ENCODE results near the gene CPTP.

The CPTP gene

GRCh38 chr1:1371746-1372711 lies 47.4 kb downstream of the CPTP start:
- Histone ChIP-seq H3K18ac (ENCODE audit: low read length) (no peak overlapping the region), H4K8ac (ENCODE audit: low read depth, low read length) (no peak overlapping the region), H3K36me3 (ENCODE audit: control insufficient read depth, insufficient read depth, low read length) (no peaks in the 10 kb centered on the region), H4K5ac (ENCODE audit: low read length) (no peak overlapping the region), H3K27ac (ENCODE audit: low read depth, low read length) (no peak overlapping the region), H3K23ac (ENCODE audit: low read length) (no peak overlapping the region), H3K4me2 (ENCODE audit: low read length) (no peak overlapping the region), H3K4me1 (ENCODE audit: control insufficient read depth, low read depth, low read length) (no peaks in the 10 kb centered on the region), H3K56ac (ENCODE audit: low read length) (peak overlapping the region; percentile 56), H3K79me2 (ENCODE audit: control insufficient read depth, insufficient read depth, low read length) (peaks cover 10% of the 10 kb centered on the region), H3K4me3 (ENCODE audit: low read length) (no peak overlapping the region), H3K4ac (ENCODE audit: low read depth, low read length) (no peak overlapping the region), H3K79me1 (ENCODE audit: low read length) (peaks cover 7% of the 10 kb centered on the region), H2AK5ac (ENCODE audit: low read length) (no peak overlapping the region), H3K27me3 (ENCODE audit: insufficient read depth, low read length, poor library complexity) (no peaks in the 10 kb centered on the region), H2BK5ac (ENCODE audit: low read length) (no peak overlapping the region), H2BK15ac (replicated peaks; ENCODE audit: low read depth) (no peak overlapping the region), H3K9ac (ENCODE audit: low read length) (no peak overlapping the region), H2BK120ac (ENCODE audit: low read depth, low read length) (no peak overlapping the region)
- no CpG with 5 or more reads among the region's 26 CpGs for WGBS (ENCODE audit: extremely low coverage, insufficient coverage, low lambda C conversion rate)
- peak; percentile 66 for DNase-seq

GRCh38 chr1:1373051-1373814 lies 48.6 kb downstream of the CPTP start:
- Histone ChIP-seq H3K27me3 (ENCODE audit: insufficient read depth, low read length, poor library complexity) (no peaks in the 10 kb centered on the region), H2BK120ac (ENCODE audit: low read depth, low read length) (no peak overlapping the region), H4K8ac (ENCODE audit: low read depth, low read length) (no peak overlapping the region), H3K56ac (ENCODE audit: low read length) (no peak overlapping the region), H3K4me3 (ENCODE audit: low read length) (no peak overlapping the region), H3K36me3 (ENCODE audit: control insufficient read depth, insufficient read depth, low read length) (no peaks in the 10 kb centered on the region), H3K23ac (ENCODE audit: low read length) (no peak overlapping the region), H3K79me1 (ENCODE audit: low read length) (peaks cover 7% of the 10 kb centered on the region), H4K5ac (ENCODE audit: low read length) (no peak overlapping the region), H3K79me2 (ENCODE audit: control insufficient read depth, insufficient read depth, low read length) (peaks cover 10% of the 10 kb centered on the region), H3K4me1 (ENCODE audit: control insufficient read depth, low read depth, low read length) (no peaks in the 10 kb centered on the region), H2AK5ac (ENCODE audit: low read length) (no peak overlapping the region), H3K4ac (ENCODE audit: low read depth, low read length) (no peak overlapping the region), H3K9ac (ENCODE audit: low read length) (no peak overlapping the region), H2BK15ac (replicated peaks; ENCODE audit: low read depth) (no peak overlapping the region), H3K18ac (ENCODE audit: low read length) (no peak overlapping the region), H3K27ac (ENCODE audit: low read depth, low read length) (no peak overlapping the region), H3K4me2 (ENCODE audit: low read length) (no peak overlapping the region), H2BK5ac (ENCODE audit: low read length) (no peak overlapping the region)
- WGBS (ENCODE audit: extremely low coverage, insufficient coverage, low lambda C conversion rate) = no CpG with 5 or more reads among the region's 26 CpGs
- no peak for DNase-seq

GRCh38 chr1:1373815-1374588 lies 49.4 kb downstream of the CPTP start:
- H3K4me1 ChIP-seq (ENCODE audit: control insufficient read depth, low read depth, low read length) = no peaks in the 10 kb centered on the region
- no peak overlapping the region for H2AK5ac ChIP-seq (ENCODE audit: low read length)
- H3K4ac ChIP-seq (ENCODE audit: low read depth, low read length) = no peak overlapping the region
- H3K4me3 ChIP-seq (ENCODE audit: low read length) = peak overlapping the region; percentile 94
- H4K8ac ChIP-seq (ENCODE audit: low read depth, low read length) = no peak overlapping the region
- H3K18ac ChIP-seq (ENCODE audit: low read length) = no peak overlapping the region
- H2BK120ac ChIP-seq (ENCODE audit: low read depth, low read length) = no peak overlapping the region
- H3K9ac ChIP-seq (ENCODE audit: low read length) = peak overlapping the region; percentile 95
- DNase-seq = no peak
- WGBS (ENCODE audit: extremely low coverage, insufficient coverage, low lambda C conversion rate) = no CpG with 5 or more reads among the region's 52 CpGs
- no peaks in the 10 kb centered on the region for H3K27me3 ChIP-seq (ENCODE audit: insufficient read depth, low read length, poor library complexity)
- peak overlapping the region; percentile 83 for H3K4me2 ChIP-seq (ENCODE audit: low read length)
- H3K56ac ChIP-seq (ENCODE audit: low read length) = peak overlapping the region; percentile 95
- H3K79me1 ChIP-seq (ENCODE audit: low read length) = peaks cover 7% of the 10 kb centered on the region
- H3K27ac ChIP-seq (ENCODE audit: low read depth, low read length) = no peak overlapping the region
- no peak overlapping the region for H2BK5ac ChIP-seq (ENCODE audit: low read length)
- H3K23ac ChIP-seq (ENCODE audit: low read length) = peak overlapping the region; percentile 48
- no peaks in the 10 kb centered on the region for H3K36me3 ChIP-seq (ENCODE audit: control insufficient read depth, insufficient read depth, low read length)
- no peak overlapping the region for H2BK15ac ChIP-seq (replicated peaks; ENCODE audit: low read depth)
- no peak overlapping the region for H4K5ac ChIP-seq (ENCODE audit: low read length)
- H3K79me2 ChIP-seq (ENCODE audit: control insufficient read depth, insufficient read depth, low read length) = peaks cover 10% of the 10 kb centered on the region

- H3K27ac ChIP-seq (ENCODE audit: low read depth, low read length) = peak overlapping the region; percentile 82
- no peak for DNase-seq
- no peaks in the 10 kb centered on the region for H3K4me1 ChIP-seq (ENCODE audit: control insufficient read depth, low read depth, low read length)
- no peak overlapping the region for H2BK5ac ChIP-seq (ENCODE audit: low read length)
- H2BK120ac ChIP-seq (ENCODE audit: low read depth, low read length) = no peak overlapping the region
- H3K23ac ChIP-seq (ENCODE audit: low read length) = peak overlapping the region; percentile 48
- no CpG with 5 or more reads among the region's 24 CpGs for WGBS (ENCODE audit: extremely low coverage, insufficient coverage, low lambda C conversion rate)
- no peak overlapping the region for H4K5ac ChIP-seq (ENCODE audit: low read length)
- H3K4me3 ChIP-seq (ENCODE audit: low read length) = peak overlapping the region; percentile 94
- no peaks in the 10 kb centered on the region for H3K27me3 ChIP-seq (ENCODE audit: insufficient read depth, low read length, poor library complexity)
- H3K79me1 ChIP-seq (ENCODE audit: low read length) = peaks cover 7% of the 10 kb centered on the region
- peak overlapping the region; percentile 83 for H3K4me2 ChIP-seq (ENCODE audit: low read length)
- H3K9ac ChIP-seq (ENCODE audit: low read length) = peak overlapping the region; percentile 95
- H3K18ac ChIP-seq (ENCODE audit: low read length) = no peak overlapping the region
- peak overlapping the region; percentile 36 for H3K4ac ChIP-seq (ENCODE audit: low read depth, low read length)
- H2BK15ac ChIP-seq (replicated peaks; ENCODE audit: low read depth) = no peak overlapping the region
- H2AK5ac ChIP-seq (ENCODE audit: low read length) = no peak overlapping the region
- peak overlapping the region; percentile 95 for H3K56ac ChIP-seq (ENCODE audit: low read length)
- peak overlapping the region; percentile 92 for H4K8ac ChIP-seq (ENCODE audit: low read depth, low read length)
- H3K36me3 ChIP-seq (ENCODE audit: control insufficient read depth, insufficient read depth, low read length) = no peaks in the 10 kb centered on the region
- peaks cover 10% of the 10 kb centered on the region for H3K79me2 ChIP-seq (ENCODE audit: control insufficient read depth, insufficient read depth, low read length)
Observed at GRCh38 chr1:1374589-1374928, 50.0 kb downstream of the CPTP start.

DNA sequence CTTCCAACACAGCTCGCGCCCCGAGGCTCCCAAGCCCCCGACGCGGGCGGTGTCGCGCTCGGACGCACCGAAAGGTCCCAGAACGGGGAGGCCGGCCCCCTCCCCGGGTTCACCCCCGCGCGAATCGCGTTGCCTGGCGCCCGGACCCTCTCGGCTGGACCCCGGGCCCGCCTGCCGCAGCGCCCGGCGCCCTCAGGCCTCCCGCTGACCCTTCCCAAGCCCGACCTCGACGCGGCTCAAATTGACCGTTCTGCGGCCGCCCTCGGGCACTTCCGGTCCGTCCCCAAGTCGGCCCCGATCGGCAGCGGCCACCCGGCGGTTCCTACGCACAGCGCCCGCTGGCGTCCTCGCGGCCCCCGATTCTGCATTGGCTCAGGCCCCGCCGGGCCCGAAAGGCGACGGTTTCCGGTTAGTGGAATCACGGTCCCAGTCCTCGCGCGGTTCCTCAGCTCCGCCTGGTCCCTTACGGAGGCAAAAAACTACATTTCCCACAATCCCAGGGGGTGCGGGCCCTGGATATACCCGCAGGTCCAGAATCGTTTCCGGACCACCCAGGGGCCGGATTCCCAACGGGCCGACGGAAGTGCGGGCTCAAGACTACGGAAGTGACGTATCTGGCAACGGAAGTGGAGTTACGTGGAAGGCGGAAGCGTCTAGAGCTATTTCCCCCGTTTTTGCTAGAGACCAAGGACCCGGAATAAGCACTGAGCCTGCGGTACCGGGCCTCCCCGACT lies 50.5 kb downstream of the CPTP start, which contains the start of gene AURKAIP1:
Gene AURKAIP1, minus strand, starts transcription at position 279 of the 734 bp plus-strand sequence. CDS start 451 bp downstream, outside the sequence.
- Histone ChIP-seq H3K36me3 (ENCODE audit: control insufficient read depth, insufficient read depth, low read length) (no peaks in the 10 kb centered on the region), H3K23ac (ENCODE audit: low read length) (peak within 1 kb of the TSS; percentile 48), H3K79me1 (ENCODE audit: low read length) (peaks cover 7% of the 10 kb centered on the region), H3K9ac (ENCODE audit: low read length) (peak within 1 kb of the TSS; percentile 95), H4K8ac (ENCODE audit: low read depth, low read length) (peak within 1 kb of the TSS; percentile 92), H3K27me3 (ENCODE audit: insufficient read depth, low read length, poor library complexity) (no peaks in the 10 kb centered on the region), H4K5ac (ENCODE audit: low read length) (no peak within 1 kb of the TSS), H3K79me2 (ENCODE audit: control insufficient read depth, insufficient read depth, low read length) (peaks cover 10% of the 10 kb centered on the region), H3K18ac (ENCODE audit: low read length) (no peak within 1 kb of the TSS), H3K4me2 (ENCODE audit: low read length) (peak within 1 kb of the TSS; percentile 83), H2BK5ac (ENCODE audit: low read length) (no peak within 1 kb of the TSS), H3K56ac (ENCODE audit: low read length) (peak within 1 kb of the TSS; percentile 95), H3K4me3 (ENCODE audit: low read length) (peak within 1 kb of the TSS; percentile 94), H2BK15ac (replicated peaks; ENCODE audit: low read depth) (no peak within 1 kb of the TSS), H2BK120ac (ENCODE audit: low read depth, low read length) (no peak within 1 kb of the TSS), H3K27ac (ENCODE audit: low read depth, low read length) (peak within 1 kb of the TSS; percentile 82), H2AK5ac (ENCODE audit: low read length) (no peak within 1 kb of the TSS), H3K4me1 (ENCODE audit: control insufficient read depth, low read depth, low read length) (no peaks in the 10 kb centered on the region), H3K4ac (ENCODE audit: low read depth, low read length) (peak within 1 kb of the TSS; percentile 36)
- peak; percentile 100 for DNase-seq
- WGBS (ENCODE audit: extremely low coverage, insufficient coverage, low lambda C conversion rate) = no CpG with 5 or more reads among the region's 85 CpGs

All from mesendoderm (in vitro differentiated cells).